Right lobe of liver (tissue), 6 donors: ENCODE measurements around the gene FAM76B. TPM values are rescaled to one million over a fixed set of nuclear protein-coding genes. Genes with fewer than 3 reads are reported as not detected.
"Not testable (repeated sequence)": the region's sequence is repeated elsewhere in the genome, so short reads cannot be mapped to it uniquely, and the experiment has no call there.

ENCODE experiments used
- ATAC-seq, 4 donors: fragments of 200-7000 bp; cut with Tn5 transposase; one replicate each; pipeline ENCODE4 v1.9.1; 2020; ENCODE audit warnings: mild to moderate bottlenecking in 4 of 4, moderate library complexity in 4 of 4
- DNase-seq, 3 donors: peaks; one replicate each; pipeline ENCODE4 v3.0.0-alpha.2; 2020
- H3K27ac ChIP-seq, 3 donors: fragments of 200-600 bp; one replicate each; pipeline ENCODE4 v1.8.0; 2022
- H3K27me3 ChIP-seq, 2 donors: fragments of 200-600 bp; one replicate each; pipeline ENCODE4 v1.8.0; 2022
- H3K36me3 ChIP-seq, 4 donors: fragments of 200-600 bp; sonication (generic) in 1 of 4; one replicate each; pipeline versions ENCODE4 v1.5.1 to v1.8.0; 2017 to 2022; ENCODE audit warnings: control low read depth in 1 of 4
- H3K4me1 ChIP-seq, 4 donors: fragments of 200-600 bp; sonication (generic) in 1 of 4; one replicate each; pipeline versions ENCODE4 v1.5.1 to v1.8.0; 2017 to 2022; ENCODE audit warnings: control low read depth in 1 of 4
- H3K4me3 ChIP-seq, 3 donors: fragments of 200-600 bp; one replicate each; pipeline ENCODE4 v1.8.0; 2022
- H3K9me3 ChIP-seq, 4 donors: fragments of 200-600 bp; sonication (generic) in 1 of 4; one replicate each; pipeline versions ENCODE4 v1.5.1 to v1.8.0; 2017 to 2022; ENCODE audit warnings: control low read depth in 1 of 4
- CTCF ChIP-seq, 4 donors: fragments of 200-600 bp in 3 of 4; fragments of 450-650 bp in 1 of 4; IDR thresholded peaks; one replicate each; pipeline versions ENCODE4 v1.5.1 to v1.8.0; 2016 to 2022; ENCODE audit warnings: antibody characterized with exemption in 4 of 4, mild to moderate bottlenecking in 2 of 4
- POLR2A ChIP-seq: fragments of 450-650 bp; IDR thresholded peaks from one replicate; pipeline ENCODE4 v1.6.1; 2017; ENCODE audit warnings: antibody characterized with exemption, mild to moderate bottlenecking
- WGBS: methylation state at CpG from one replicate; pipeline ENCODE4 v1.1.6; 2018; ENCODE audit warnings: low coverage, low lambda C conversion rate; ENCODE audit not compliant: insufficient coverage; ENCODE audit errors: missing lambda C conversion rate; 5-methylcytosine and 5-hydroxymethylcytosine counted together
- intact Hi-C, 2 donors: fragments of 100-400 bp; cut with DNase I; formaldehyde crosslinking; loops; one replicate each; pipeline versions ENCODE4 v1.11.2 to v1.14.1; 2022
- total RNA-seq, 6 experiments: library from RNA; depleted of rRNA in 2 of 6; stranded (reverse); fragments of >200 nt in 2 of 6; fragmentation: NEBNext Ultra II Directional in 3 of 6; extraction: Animal tissue kit (Norgen Biotek cat#: 25700) in 3 of 6; gene quantifications; one replicate each; pipeline versions ENCODE4 v1.1.0 to v1.2.4, GENCODE V29; 2016 to 2023
- donor health status: DM: no; HTN: yes; CAD: no.
- donor health status: DM: no; HTN: no; CAD: no.
- donor health status: DM: no; HTN: no; CAD: no.
- donor health status: DM: no; HTN: yes; CAD: no.
- donor health status: DM: no; HTN: yes; CAD: no.

FAM76B gene
- total RNA-seq, 6 experiments from 2014 or later: 12.9 to 28.1 (median 16.6) TPM

- intact Hi-C loops: no loop called here
- Histone ChIP-seq H3K36me3 (peaks cover 0 to 40% (median 9%) of the 10 kb centered on the region in 4 donors), H3K27me3 (no peaks in the 10 kb centered on the region), H3K4me1 (no peaks in the 10 kb centered on the region), H3K9me3 (no peaks in the 10 kb centered on the region), H3K27ac (no peak overlapping the region), H3K4me3 (no peak overlapping the region)
- DNase-seq (no peak), ATAC-seq (no peak)
- WGBS: 65% methylated on average over 2 of the region's 2 CpGs
- TF ChIP-seq CTCF (IDR thresholded peaks at IDR 0.05): no peak
- no peak for TF ChIP-seq POLR2A
These were observed 32.1 kb upstream of the FAM76B start for GRCh38 chr11:95821640-95822039.

- H3K27me3 ChIP-seq: no peaks in the 10 kb centered on the region
- WGBS: 81% methylated on average over 1 of the region's 2 CpGs
- H3K4me3 ChIP-seq: no peak overlapping the region
- H3K4me1 ChIP-seq: no peaks in the 10 kb centered on the region
- H3K27ac ChIP-seq: no peak overlapping the region
- TF ChIP-seq CTCF (IDR thresholded peaks at IDR 0.05) (no peak), POLR2A (no peak)
- ATAC-seq (no peak), DNase-seq (no peak)
- intact Hi-C loops: no loop called here
- H3K9me3 ChIP-seq: no peaks in the 10 kb centered on the region
- H3K36me3 ChIP-seq: peaks cover 0 to 22% (median 4%) of the 10 kb centered on the region in 4 donors
These were observed 26.5 kb upstream of the FAM76B start for GRCh38 chr11:95816037-95816436.

GRCh38 chr11:95811052-95811451 is 21.5 kb upstream of the FAM76B start:
- H3K9me3 ChIP-seq, intact Hi-C loops: not testable (repeated sequence)

GRCh38 chr11:95806464-95806863 is 16.9 kb upstream of the FAM76B start:
- H3K9me3 ChIP-seq, H3K36me3 ChIP-seq, H3K27me3 ChIP-seq, H3K4me3 ChIP-seq, intact Hi-C loops, H3K27ac ChIP-seq, H3K4me1 ChIP-seq, DNase-seq, ATAC-seq: not testable (repeated sequence)
- no CpG with 5 or more reads among the region's 6 CpGs for WGBS

More at GRCh38 chr11:95811052-95811451, 21.5 kb upstream of the FAM76B start:
- H3K36me3 ChIP-seq, H3K27ac ChIP-seq, H3K4me3 ChIP-seq, ATAC-seq, H3K4me1 ChIP-seq, H3K27me3 ChIP-seq, DNase-seq: not testable (repeated sequence)
- 100% methylated on average over 4 of the region's 4 CpGs for WGBS

GRCh38 chr11:95805869-95806268 is 16.3 kb upstream of the FAM76B start:
- 66% methylated on average over 2 of the region's 2 CpGs for WGBS
- Histone ChIP-seq H3K4me3 (no peak overlapping the region), H3K27me3 (no peaks in the 10 kb centered on the region), H3K27ac (no peak overlapping the region), H3K9me3 (no peaks in the 10 kb centered on the region), H3K4me1 (peaks cover 0 to under 1% (median 0%) of the 10 kb centered on the region in 4 donors), H3K36me3 (no peaks in the 10 kb centered on the region)
- intact Hi-C loops: no loop called here
- ATAC-seq (no peak), DNase-seq (no peak)
- no peak for TF ChIP-seq CTCF (IDR thresholded peaks at IDR 0.05)
- no peak for TF ChIP-seq POLR2A

GRCh38 chr11:95803973-95804372 is 14.4 kb upstream of the FAM76B start:
- Histone ChIP-seq H3K36me3 (peaks cover 0 to 5% (median 0%) of the 10 kb centered on the region in 4 donors), H3K27ac (no peak overlapping the region), H3K27me3 (no peaks in the 10 kb centered on the region), H3K9me3 (no peaks in the 10 kb centered on the region), H3K4me1 (peaks cover 0 to 2% (median 0%) of the 10 kb centered on the region in 4 donors), H3K4me3 (no peak overlapping the region)
- no peak for DNase-seq
- ATAC-seq: no peak
- intact Hi-C loops: no loop called here
- no peak for TF ChIP-seq POLR2A
- no peak for TF ChIP-seq CTCF (IDR thresholded peaks at IDR 0.05)
- 100% methylated on average over 2 of the region's 2 CpGs for WGBS
